ENCODE data around the gene TNFRSF4. TPM values are rescaled to one million over a fixed set of nuclear protein-coding genes. Genes with fewer than 3 reads are reported as not detected.

The TNFRSF4 gene
- total RNA-seq, 3 donors from 2014 or later: 0.64 to 2.3 (median 1.6) TPM

- DNase-seq (ENCODE audit: low spot score in 2 of 2): no peak
- H3K9me3 ChIP-seq: no peaks in the 10 kb centered on the region
- no peaks in the 10 kb centered on the region for H3K4me1 ChIP-seq
- no peak overlapping the region for H3K4me3 ChIP-seq
- H3K27me3 ChIP-seq: no peaks in the 10 kb centered on the region
- no peaks in the 10 kb centered on the region for H3K36me3 ChIP-seq
- no peak overlapping the region for H3K27ac ChIP-seq
- intact Hi-C loops (cut with DNase I; ENCODE audit: low total_unique reads): no loop called here
- TF ChIP-seq CTCF (IDR thresholded peaks at IDR 0.05): no peak
- no peak for TF ChIP-seq POLR2A (IDR thresholded peaks at IDR 0.05)
- no peak for TF ChIP-seq POLR2AphosphoS5 (IDR thresholded peaks at IDR 0.05)
Measured at GRCh38 chr1:1183833-1184775, 29.8 kb downstream of the TNFRSF4 start.

- peak overlapping the region in 1 of 3 donors; percentile 40 for H3K4me3 ChIP-seq
Measured at GRCh38 chr1:1183221-1183747, 30.7 kb downstream of the TNFRSF4 start.

GRCh38 chr1:1182491-1183220, 31.3 kb downstream of the TNFRSF4 start:
- no peaks in the 10 kb centered on the region for H3K27me3 ChIP-seq
- peak overlapping the region in 1 of 3 donors; percentile 40 for H3K4me3 ChIP-seq
- no peaks in the 10 kb centered on the region for H3K9me3 ChIP-seq
- H3K36me3 ChIP-seq: no peaks in the 10 kb centered on the region
- DNase-seq (ENCODE audit: low spot score in 2 of 2): no peak
- intact Hi-C loops (cut with DNase I; ENCODE audit: low total_unique reads): no loop called here
- no peak for TF ChIP-seq CTCF (IDR thresholded peaks at IDR 0.05)
- no peak for TF ChIP-seq POLR2AphosphoS5 (IDR thresholded peaks at IDR 0.05)
- no peak for TF ChIP-seq POLR2A (IDR thresholded peaks at IDR 0.05)
- H3K4me1 ChIP-seq: no peaks in the 10 kb centered on the region
- peak overlapping the region in 1 of 2 donors; percentile 61 for H3K27ac ChIP-seq

More at GRCh38 chr1:1183221-1183747, 30.7 kb downstream of the TNFRSF4 start:
- peak overlapping the region in 1 of 2 donors; percentile 61 for H3K27ac ChIP-seq
- H3K9me3 ChIP-seq: no peaks in the 10 kb centered on the region
- H3K4me1 ChIP-seq: no peaks in the 10 kb centered on the region
- H3K36me3 ChIP-seq: no peaks in the 10 kb centered on the region
- intact Hi-C loops (cut with DNase I; ENCODE audit: low total_unique reads): no loop called here
- no peak for DNase-seq (ENCODE audit: low spot score in 2 of 2)
- H3K27me3 ChIP-seq: no peaks in the 10 kb centered on the region
- TF ChIP-seq POLR2A (IDR thresholded peaks at IDR 0.05) (no peak), CTCF (IDR thresholded peaks at IDR 0.05) (no peak), POLR2AphosphoS5 (IDR thresholded peaks at IDR 0.05) (no peak)

GRCh38 chr1:1181938-1182410, 32.0 kb downstream of the TNFRSF4 start:
- no peaks in the 10 kb centered on the region for H3K36me3 ChIP-seq
- no peaks in the 10 kb centered on the region for H3K27me3 ChIP-seq
- H3K9me3 ChIP-seq: no peaks in the 10 kb centered on the region
- no peak for TF ChIP-seq CTCF (IDR thresholded peaks at IDR 0.05)
- no peaks in the 10 kb centered on the region for H3K4me1 ChIP-seq
- H3K4me3 ChIP-seq: peak overlapping the region in 1 of 3 donors; percentile 40
- no peak for DNase-seq (ENCODE audit: low spot score in 2 of 2)
- H3K27ac ChIP-seq: peak overlapping the region in 1 of 2 donors; percentile 19
- intact Hi-C loops (cut with DNase I; ENCODE audit: low total_unique reads): no loop called here
